ENCODE measurements around the gene IL23R.

Gene IL23R

GRCh38 chr1:67242016-67242415 lies 75.8 kb downstream of the IL23R start:
- DNase-seq (ENCODE audit: low read depth): no peak

GRCh38 chr1:67250051-67250653 lies 83.9 kb downstream of the IL23R start:
- DNase-seq (ENCODE audit: low read depth): no peak

- no peak for DNase-seq (ENCODE audit: low read depth)
Measured at GRCh38 chr1:67256291-67257172, 90.3 kb downstream of the IL23R start.

GRCh38 chr1:67257173-67257535 lies 90.9 kb downstream of the IL23R start:
- no peak for DNase-seq (ENCODE audit: low read depth)

GRCh38 chr1:67261680-67262079 lies 95.4 kb downstream of the IL23R start:
- DNase-seq (ENCODE audit: low read depth): no peak

GRCh38 chr1:67262735-67263134 lies 96.5 kb downstream of the IL23R start:
- no peak for DNase-seq (ENCODE audit: low read depth)

- no peak for DNase-seq (ENCODE audit: low read depth)
Measured at GRCh38 chr1:67264152-67264551, 97.9 kb downstream of the IL23R start.

- no peak for DNase-seq (ENCODE audit: low read depth)
Measured at GRCh38 chr1:67264899-67265298, 98.6 kb downstream of the IL23R start.

- DNase-seq (ENCODE audit: low read depth): no peak
Measured at GRCh38 chr1:67269061-67269460, 102.8 kb downstream of the IL23R start.

GRCh38 chr1:67270541-67270940 lies 104.3 kb downstream of the IL23R start:
- no peak for DNase-seq (ENCODE audit: low read depth)

- DNase-seq (ENCODE audit: low read depth): no peak
Measured at GRCh38 chr1:67273591-67273990, 107.3 kb downstream of the IL23R start.

- DNase-seq (ENCODE audit: low read depth): no peak
Measured at GRCh38 chr1:67274623-67275325, 108.5 kb downstream of the IL23R start.

GRCh38 chr1:67280696-67281095 lies 114.4 kb downstream of the IL23R start:
- DNase-seq (ENCODE audit: low read depth): no peak

GRCh38 chr1:67281244-67281643 lies 115.0 kb downstream of the IL23R start:
- DNase-seq (ENCODE audit: low read depth): no peak

GRCh38 chr1:67285780-67286488 lies 119.7 kb downstream of the IL23R start:
- DNase-seq (ENCODE audit: low read depth): no peak

GRCh38 chr1:67290236-67290635 lies 124.0 kb downstream of the IL23R start:
- DNase-seq (ENCODE audit: low read depth): no peak

GRCh38 chr1:67294836-67295617 lies 128.8 kb downstream of the IL23R start:
- DNase-seq (ENCODE audit: low read depth): no peak

- no peak for DNase-seq (ENCODE audit: low read depth)
Measured at GRCh38 chr1:67298762-67299161, 132.5 kb downstream of the IL23R start.

- no peak for DNase-seq (ENCODE audit: low read depth)
Measured at GRCh38 chr1:67299296-67299695, 133.0 kb downstream of the IL23R start.

- DNase-seq (ENCODE audit: low read depth): no peak
Measured at GRCh38 chr1:67300561-67300960, 134.3 kb downstream of the IL23R start.

GRCh38 chr1:67304023-67304422 lies 137.8 kb downstream of the IL23R start:
- no peak for DNase-seq (ENCODE audit: low read depth)

- no peak for DNase-seq (ENCODE audit: low read depth)
Measured at GRCh38 chr1:67306547-67306946, 140.3 kb downstream of the IL23R start.

Data from GM04503 (cell line).